ENCODE data around the gene GNB3. TPM values are rescaled to one million over a fixed set of nuclear protein-coding genes. Genes with fewer than 3 reads are reported as not detected.

The GNB3 gene
- total RNA-seq (10 to 100 TPM in 5 of 7 donors, 1 to 10 TPM in 1, under 1 TPM in 1; 0.34 to 15.0 (median 11.0) TPM), polyA plus RNA-seq (1 to 10 TPM; 1.8 to 7.8 TPM)
- long read RNA-seq, donor 1, partial matches to known transcripts: 0 of 2 reads
- long read RNA-seq, donor 1, other reads (novel, unspliced or antisense): 0 of 2 reads
- long read RNA-seq, donor 2, partial matches to known transcripts: 5 of 21 reads
- long read RNA-seq, donor 2, other reads (novel, unspliced or antisense): 15 of 21 reads
- long read RNA-seq, donor 3: 0 reads

GRCh38 chr12:6840761-6841515, at the start of gene GNB3:
TSS of gene GNB3 (plus strand) at chr12:6840925. CDS start at chr12:6841288, 363 bp downstream.
- no peak for DNase-seq
- Histone ChIP-seq H3K36me3 (no peaks in the 10 kb centered on the region), H3K4me3 (no peak within 1 kb of the TSS), H3K9me3 (no peaks in the 10 kb centered on the region), H3K4me1 (ENCODE audit: insufficient read depth) (no peaks in the 10 kb centered on the region), H3K27ac (no peak within 1 kb of the TSS), H3K27me3 (no peaks in the 10 kb centered on the region)
- WGBS, 3 donors: 66 to 68% (median 66%) methylated on average over 23 to 24 of the region's 24 CpGs
- intact Hi-C loops (cut with DNase I): no loop called here
- TF ChIP-seq CTCF (IDR thresholded peaks at IDR 0.05) (no peak), EP300 (IDR thresholded peaks at IDR 0.05) (no peak), POLR2A (IDR thresholded peaks at IDR 0.05) (no peak)

DNA sequence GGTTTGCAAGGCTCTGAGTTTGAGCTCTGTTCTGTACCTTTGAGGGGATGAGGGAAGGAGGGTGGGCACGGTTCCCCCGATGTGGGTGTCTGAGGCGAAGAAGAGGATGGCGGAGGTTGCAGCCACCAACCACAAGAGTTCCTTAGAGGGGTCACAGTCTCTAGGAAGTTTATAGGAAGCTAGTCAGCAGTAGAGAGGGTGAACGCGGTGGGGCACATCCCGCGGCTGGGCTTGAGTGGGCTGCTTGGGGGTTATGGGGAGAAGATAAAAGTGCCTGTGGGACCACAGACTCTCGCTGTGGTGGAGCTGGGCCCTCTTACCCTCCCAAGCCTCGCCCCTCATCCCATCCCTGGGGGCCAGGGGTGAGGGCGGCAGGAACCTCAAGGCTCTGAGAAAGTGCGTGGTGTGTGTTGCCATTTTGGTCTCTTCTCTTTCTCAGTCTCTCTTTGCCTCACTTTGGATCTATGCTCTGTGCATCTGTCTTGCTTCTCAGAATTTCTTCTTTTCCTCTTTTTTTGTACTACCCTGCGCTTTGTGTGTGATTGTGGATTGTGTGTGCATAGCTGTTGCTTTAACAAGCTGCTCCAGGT, 48.7 kb upstream of the GNB3 start:
- no peaks in the 10 kb centered on the region for H3K36me3 ChIP-seq
- intact Hi-C loops (cut with DNase I): no loop called here
- H3K27me3 ChIP-seq: no peaks in the 10 kb centered on the region
- H3K27ac ChIP-seq: no peak overlapping the region
- no peaks in the 10 kb centered on the region for H3K4me1 ChIP-seq (ENCODE audit: insufficient read depth)
- TF ChIP-seq CTCF (IDR thresholded peaks at IDR 0.05) (no peak), POLR2A (IDR thresholded peaks at IDR 0.05) (no peak), EP300 (IDR thresholded peaks at IDR 0.05) (no peak)
- H3K4me3 ChIP-seq: no peak overlapping the region
- H3K9me3 ChIP-seq: no peaks in the 10 kb centered on the region
- no peak for DNase-seq
- 83 to 88% (median 88%) methylated on average over 13 of the region's 13 CpGs for WGBS, 3 donors

DNA sequence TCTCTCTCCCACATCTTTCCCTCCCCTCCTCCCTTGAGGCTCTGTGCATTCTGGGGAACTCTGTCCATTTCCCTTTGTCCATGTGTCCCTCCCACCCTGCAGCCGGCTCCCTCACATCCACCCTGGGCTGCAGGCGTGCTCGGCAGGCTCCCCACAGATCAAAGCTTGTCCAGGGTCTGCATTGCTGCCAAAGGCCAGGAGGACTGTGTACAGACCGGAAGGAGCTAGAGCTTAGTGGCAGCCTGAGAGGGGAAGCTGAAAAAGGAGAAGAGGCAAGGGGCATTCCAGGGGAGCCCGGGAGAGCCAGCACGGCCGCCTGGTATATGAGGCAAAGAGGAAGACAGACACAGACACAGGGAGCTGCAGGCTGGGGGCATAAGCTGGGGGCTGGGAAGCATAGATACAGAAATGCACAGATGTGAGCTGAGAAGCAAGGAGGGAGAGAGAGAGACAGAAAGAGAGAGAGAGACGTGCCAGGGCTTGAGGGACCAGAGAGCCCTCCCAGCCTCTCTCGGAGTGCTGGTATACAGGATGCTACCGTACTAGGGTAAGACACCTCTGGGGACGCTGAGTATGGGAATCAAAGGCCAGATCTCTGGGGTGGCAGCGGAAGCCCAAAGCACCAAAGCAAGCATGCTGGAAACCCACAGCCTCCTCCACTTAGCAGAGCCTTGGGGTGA, 48.1 kb upstream of the GNB3 start:
- no peak for DNase-seq
- H3K4me1 ChIP-seq (ENCODE audit: insufficient read depth): no peaks in the 10 kb centered on the region
- H3K27ac ChIP-seq: no peak overlapping the region
- no peaks in the 10 kb centered on the region for H3K9me3 ChIP-seq
- intact Hi-C loops (cut with DNase I): no loop called here
- H3K4me3 ChIP-seq: no peak overlapping the region
- TF ChIP-seq EP300 (IDR thresholded peaks at IDR 0.05) (no peak), CTCF (IDR thresholded peaks at IDR 0.05) (no peak), POLR2A (IDR thresholded peaks at IDR 0.05) (no peak)
- 14 to 23% (median 21%) methylated on average over 12 of the region's 12 CpGs for WGBS, 3 donors
- H3K36me3 ChIP-seq: no peaks in the 10 kb centered on the region
- no peaks in the 10 kb centered on the region for H3K27me3 ChIP-seq

DNA sequence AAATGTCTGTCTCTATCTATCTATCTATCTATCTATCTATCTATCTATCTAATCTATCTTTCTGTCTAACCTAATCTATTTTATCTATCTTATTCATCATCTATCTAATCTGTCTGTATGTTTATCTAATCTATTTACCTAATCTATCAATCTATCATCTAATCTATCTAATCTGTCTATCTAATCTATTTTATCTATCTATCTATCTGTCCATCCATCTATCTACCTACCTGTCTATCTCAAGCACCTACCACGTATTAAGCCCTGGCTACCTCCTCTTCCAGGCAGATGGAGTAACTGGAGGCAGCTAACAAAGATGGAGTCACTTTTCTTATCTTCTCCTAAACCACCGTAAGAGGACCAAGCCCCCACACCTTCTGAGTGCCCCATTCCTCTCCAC, 45.6 kb upstream of the GNB3 start:
- DNase-seq: no peak
- Histone ChIP-seq H3K27me3 (no peaks in the 10 kb centered on the region), H3K27ac (no peak overlapping the region), H3K4me1 (ENCODE audit: insufficient read depth) (no peaks in the 10 kb centered on the region), H3K9me3 (no peaks in the 10 kb centered on the region), H3K4me3 (no peak overlapping the region), H3K36me3 (no peaks in the 10 kb centered on the region)
- intact Hi-C loops (cut with DNase I): no loop called here
- TF ChIP-seq POLR2A (IDR thresholded peaks at IDR 0.05) (no peak), CTCF (IDR thresholded peaks at IDR 0.05) (no peak), EP300 (IDR thresholded peaks at IDR 0.05) (no peak)
- WGBS, 3 donors: 53 to 62% (median 57%) methylated on average over 2 of the region's 2 CpGs

All from ovary (tissue), 10 donors.